ENCODE data around the gene DCDC1.

Gene DCDC1

GRCh38 chr11:31243706-31244105 lies 125.8 kb downstream of the DCDC1 start:
- Histone ChIP-seq H3K79me2 (ENCODE audit: insufficient read depth, low read depth) (no peaks in the 10 kb centered on the region), H4K20me1 (ENCODE audit: insufficient read depth) (no peaks in the 10 kb centered on the region), H2AFZ (ENCODE audit: low read depth) (no peak overlapping the region), H3K27ac (no peak overlapping the region), H3K4me1 (ENCODE audit: low read depth, poor library complexity, severe bottlenecking) (no peaks in the 10 kb centered on the region), H3K27me3 (ENCODE audit: insufficient read depth, low read depth) (no peaks in the 10 kb centered on the region), H3K4me2 (no peak overlapping the region), H3K4me3 (IDR thresholded peaks at IDR 0.05; ENCODE audit: insufficient read depth, low read depth, low read length) (no peak overlapping the region), H3K36me3 (ENCODE audit: insufficient read depth) (no peaks in the 10 kb centered on the region), H3K9ac (no peak overlapping the region)
- TF ChIP-seq, protein P1, sequence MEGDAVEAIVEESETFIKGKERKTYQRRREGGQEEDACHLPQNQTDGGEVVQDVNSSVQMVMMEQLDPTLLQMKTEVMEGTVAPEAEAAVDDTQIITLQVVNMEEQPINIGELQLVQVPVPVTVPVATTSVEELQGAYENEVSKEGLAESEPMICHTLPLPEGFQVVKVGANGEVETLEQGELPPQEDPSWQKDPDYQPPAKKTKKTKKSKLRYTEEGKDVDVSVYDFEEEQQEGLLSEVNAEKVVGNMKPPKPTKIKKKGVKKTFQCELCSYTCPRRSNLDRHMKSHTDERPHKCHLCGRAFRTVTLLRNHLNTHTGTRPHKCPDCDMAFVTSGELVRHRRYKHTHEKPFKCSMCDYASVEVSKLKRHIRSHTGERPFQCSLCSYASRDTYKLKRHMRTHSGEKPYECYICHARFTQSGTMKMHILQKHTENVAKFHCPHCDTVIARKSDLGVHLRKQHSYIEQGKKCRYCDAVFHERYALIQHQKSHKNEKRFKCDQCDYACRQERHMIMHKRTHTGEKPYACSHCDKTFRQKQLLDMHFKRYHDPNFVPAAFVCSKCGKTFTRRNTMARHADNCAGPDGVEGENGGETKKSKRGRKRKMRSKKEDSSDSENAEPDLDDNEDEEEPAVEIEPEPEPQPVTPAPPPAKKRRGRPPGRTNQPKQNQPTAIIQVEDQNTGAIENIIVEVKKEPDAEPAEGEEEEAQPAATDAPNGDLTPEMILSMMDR (conservative IDR thresholded peaks at IDR 0.05; ENCODE audit: low read depth, low read length) = no peak

GRCh38 chr11:31240340-31240904 lies 129.1 kb downstream of the DCDC1 start:
- Histone ChIP-seq H3K4me1 (ENCODE audit: low read depth, poor library complexity, severe bottlenecking) (peaks cover 2% of the 10 kb centered on the region), H3K4me3 (IDR thresholded peaks at IDR 0.05; ENCODE audit: insufficient read depth, low read depth, low read length) (no peak overlapping the region), H3K27me3 (ENCODE audit: insufficient read depth, low read depth) (no peaks in the 10 kb centered on the region), H3K27ac (no peak overlapping the region), H3K79me2 (ENCODE audit: insufficient read depth, low read depth) (no peaks in the 10 kb centered on the region), H4K20me1 (ENCODE audit: insufficient read depth) (no peaks in the 10 kb centered on the region), H3K9ac (no peak overlapping the region), H2AFZ (ENCODE audit: low read depth) (no peak overlapping the region), H3K36me3 (ENCODE audit: insufficient read depth) (no peaks in the 10 kb centered on the region), H3K4me2 (no peak overlapping the region)
- TF ChIP-seq, protein P1 (conservative IDR thresholded peaks at IDR 0.05; ENCODE audit: low read depth, low read length) = peak; percentile 58

DNA sequence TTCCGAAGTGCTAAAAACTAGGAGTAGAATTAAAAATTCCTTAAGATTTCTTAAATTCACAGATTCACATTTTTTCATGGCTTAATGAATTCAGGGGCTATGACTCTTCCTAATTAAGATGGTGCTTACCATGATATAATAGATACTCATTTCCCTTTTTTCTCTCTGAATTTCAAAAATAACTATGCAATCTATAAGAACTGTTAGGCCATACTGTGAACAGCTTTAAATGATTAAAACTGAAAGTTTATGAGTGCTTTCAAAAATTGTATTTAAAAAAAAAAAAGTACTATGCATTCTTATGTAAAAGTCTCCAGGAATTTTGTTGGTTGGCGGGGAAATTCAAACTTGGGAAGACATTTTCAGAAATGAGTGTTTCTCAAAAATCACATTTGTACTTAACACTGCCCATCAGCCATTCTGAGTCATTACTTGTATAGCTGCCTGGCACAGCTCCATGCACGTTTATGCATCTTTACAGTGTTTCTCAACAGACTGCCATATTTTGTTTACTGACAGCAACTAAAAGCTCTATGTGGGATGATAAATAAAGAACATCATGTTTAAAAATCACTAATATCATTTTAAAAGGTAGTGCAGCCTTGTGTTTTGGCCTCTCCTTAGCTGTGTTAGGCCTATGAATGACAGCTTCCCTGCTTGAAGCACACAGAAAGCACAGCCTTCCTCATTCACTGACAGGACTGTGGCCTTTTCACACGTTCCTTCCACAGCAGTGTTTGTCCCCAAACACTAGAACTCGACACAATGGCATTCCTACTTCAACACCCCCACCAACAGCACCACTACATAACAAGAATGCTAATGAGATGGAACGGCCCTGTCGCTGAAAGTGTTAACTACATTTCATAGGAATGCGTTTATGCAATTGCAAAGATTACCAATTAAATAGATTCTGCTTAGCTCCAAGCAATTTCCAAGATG lies 131.4 kb downstream of the DCDC1 start:
- Histone ChIP-seq H3K27ac (no peak overlapping the region), H4K20me1 (ENCODE audit: insufficient read depth) (no peaks in the 10 kb centered on the region), H3K79me2 (ENCODE audit: insufficient read depth, low read depth) (no peaks in the 10 kb centered on the region), H2AFZ (ENCODE audit: low read depth) (no peak overlapping the region), H3K27me3 (ENCODE audit: insufficient read depth, low read depth) (no peaks in the 10 kb centered on the region), H3K4me1 (ENCODE audit: low read depth, poor library complexity, severe bottlenecking) (peaks cover 2% of the 10 kb centered on the region), H3K4me3 (IDR thresholded peaks at IDR 0.05; ENCODE audit: insufficient read depth, low read depth, low read length) (no peak overlapping the region), H3K4me2 (no peak overlapping the region), H3K9ac (no peak overlapping the region), H3K36me3 (ENCODE audit: insufficient read depth) (no peaks in the 10 kb centered on the region)
- TF ChIP-seq, protein P1 (conservative IDR thresholded peaks at IDR 0.05; ENCODE audit: low read depth, low read length) = no peak

DNA sequence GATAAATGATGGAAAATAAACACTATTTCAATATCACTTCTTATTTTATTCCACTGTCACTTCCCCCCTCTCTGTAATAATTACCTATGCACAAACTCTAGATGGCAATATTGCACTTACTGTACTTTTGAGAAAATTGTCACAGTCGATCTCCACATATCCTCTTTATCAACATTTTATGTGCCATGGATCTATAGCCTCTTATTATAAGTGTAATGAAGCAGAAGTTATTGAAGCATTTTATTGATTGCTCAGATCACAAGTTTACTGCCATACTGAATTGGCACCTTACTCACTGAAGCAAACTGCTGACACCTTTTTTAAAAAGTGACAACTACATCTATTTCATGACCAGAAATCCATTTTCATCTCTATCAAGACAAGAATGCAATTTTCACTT lies 133.4 kb downstream of the DCDC1 start:
- Histone ChIP-seq H3K79me2 (ENCODE audit: insufficient read depth, low read depth) (no peaks in the 10 kb centered on the region), H3K9ac (no peak overlapping the region), H2AFZ (ENCODE audit: low read depth) (no peak overlapping the region), H4K20me1 (ENCODE audit: insufficient read depth) (no peaks in the 10 kb centered on the region), H3K4me3 (IDR thresholded peaks at IDR 0.05; ENCODE audit: insufficient read depth, low read depth, low read length) (no peak overlapping the region), H3K4me2 (no peak overlapping the region), H3K27ac (no peak overlapping the region), H3K4me1 (ENCODE audit: low read depth, poor library complexity, severe bottlenecking) (peaks cover 2% of the 10 kb centered on the region), H3K36me3 (ENCODE audit: insufficient read depth) (no peaks in the 10 kb centered on the region), H3K27me3 (ENCODE audit: insufficient read depth, low read depth) (no peaks in the 10 kb centered on the region)
- TF ChIP-seq, protein P1 (conservative IDR thresholded peaks at IDR 0.05; ENCODE audit: low read depth, low read length) = peak; percentile 56

All from KMS-11 (cell line).